Activated naive CD8-positive, alpha-beta T cell treated with anti-CD3 and anti-CD28 coated beads, Interleukin-2, amount 10 ng/mL, durations not matched to agents 7 days and 5 days (primary cell): ENCODE results near the gene SUPT20H. TPM values are rescaled to one million over a fixed set of nuclear protein-coding genes. Genes with fewer than 3 reads are reported as not detected.

Experiments used
- ATAC-seq: fragments of 150-1000 bp; cut with Tn5 transposase; one replicate; pipeline ENCODE4 v1.10.0; 2021; ENCODE audit warnings: low read depth, moderate library complexity
- POLR2A ChIA-PET: fragments of 350-600 bp; sonication (Branson Sonifier 250); formaldehyde crosslinking; loops from one replicate; lab custom pipeline; 2021; ENCODE audit warnings: antibody characterized with exemption; lab: Charles Lee
- DNase-seq: peaks from one replicate; pipeline ENCODE4 v3.0.0; 2021
- H3K27ac Mint-ChIP-seq: one replicate; pipeline ENCODE4 v1.8.0; 2022; ENCODE audit warnings: mild to moderate bottlenecking, mixed read lengths
- H3K27me3 Mint-ChIP-seq: one replicate; pipeline ENCODE4 v1.8.0; 2022; ENCODE audit warnings: mild to moderate bottlenecking, moderate library complexity, mixed read lengths
- H3K36me3 Mint-ChIP-seq: one replicate; pipeline ENCODE4 v1.8.0; 2021; ENCODE audit warnings: mild to moderate bottlenecking, mixed read lengths
- H3K4me1 Mint-ChIP-seq: one replicate; pipeline ENCODE4 v1.8.0; 2021; ENCODE audit warnings: mixed read lengths
- H3K4me3 Mint-ChIP-seq: one replicate; pipeline ENCODE4 v1.8.0; 2022; ENCODE audit warnings: mild to moderate bottlenecking, moderate library complexity, mixed read lengths
- H3K9me3 Mint-ChIP-seq: one replicate; pipeline ENCODE4 v1.8.0; 2021; ENCODE audit warnings: mixed read lengths
- total RNA-seq, 2 experiments: library from RNA; stranded (reverse); gene quantifications; one replicate each; pipeline ENCODE4 v1.2.3, GENCODE V29; 2021

SUPT20H gene
- total RNA-seq, 2 experiments from 2014 or later, result 79.6 to 88.4 TPM

DNA sequence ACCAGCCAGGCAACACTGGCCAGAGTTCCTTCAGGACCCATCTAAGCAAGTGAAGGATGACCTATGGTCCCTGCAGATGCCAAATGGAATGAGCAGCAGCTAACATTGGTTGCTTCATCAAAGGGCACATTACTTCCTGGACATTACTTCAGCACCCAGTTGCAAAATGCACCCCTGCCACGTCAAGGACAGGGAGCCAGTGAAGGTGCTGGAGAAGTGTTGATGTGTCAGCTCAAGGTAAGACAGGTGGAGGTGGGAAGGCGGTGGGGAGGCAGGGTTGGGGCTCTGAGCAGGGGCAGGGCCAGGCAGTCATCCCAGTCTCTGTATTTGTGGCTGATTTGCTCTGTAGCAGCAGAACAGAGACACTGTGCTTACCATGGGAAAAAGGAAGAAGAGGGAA, 31.4 kb upstream of the SUPT20H start:
- Mint-ChIP-seq H3K27me3 (peaks cover 3% of the 10 kb centered on the region), H3K4me3 (no peak overlapping the region), H3K9me3 (no peaks in the 10 kb centered on the region), H3K4me1 (no peaks in the 10 kb centered on the region), H3K36me3 (no peaks in the 10 kb centered on the region), H3K27ac (no peak overlapping the region)
- ATAC-seq, result no peak
- DNase-seq, result no peak
- POLR2A ChIA-PET, result no interaction called here

GRCh38 chr13:37089495-37089894, 30.0 kb upstream of the SUPT20H start:
- DNase-seq (no peak), ATAC-seq (no peak)
- no peak overlapping the region for H3K27ac Mint-ChIP-seq
- no peak overlapping the region for H3K4me3 Mint-ChIP-seq
- H3K27me3 Mint-ChIP-seq, result peaks cover 3% of the 10 kb centered on the region
- POLR2A ChIA-PET, result no interaction called here
- H3K4me1 Mint-ChIP-seq, result no peaks in the 10 kb centered on the region
- H3K36me3 Mint-ChIP-seq, result no peaks in the 10 kb centered on the region
- H3K9me3 Mint-ChIP-seq, result no peaks in the 10 kb centered on the region

DNA sequence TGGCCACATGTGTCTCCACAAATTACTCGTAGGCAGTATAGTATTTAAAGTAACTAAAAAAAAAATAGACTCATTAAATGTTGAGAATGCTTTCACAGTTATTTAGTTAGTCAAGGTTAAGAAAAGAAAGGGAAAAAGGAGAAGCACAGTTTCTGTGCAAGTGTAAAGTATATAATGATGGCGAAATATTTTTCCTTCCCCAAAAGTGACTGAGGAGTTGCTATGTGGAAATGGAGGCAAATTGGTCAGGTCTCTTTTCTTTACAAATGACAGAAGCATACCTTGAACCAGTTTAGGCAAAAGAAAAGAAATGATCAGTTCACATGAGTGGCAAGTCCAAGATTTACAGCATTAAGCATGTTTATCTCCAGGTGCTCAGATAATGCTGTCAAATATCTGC, 28.0 kb upstream of the SUPT20H start:
- no peaks in the 10 kb centered on the region for H3K36me3 Mint-ChIP-seq
- ATAC-seq, result no peak
- POLR2A ChIA-PET, result no interaction called here
- H3K9me3 Mint-ChIP-seq, result no peaks in the 10 kb centered on the region
- DNase-seq, result no peak
- no peaks in the 10 kb centered on the region for H3K4me1 Mint-ChIP-seq
- no peak overlapping the region for H3K27ac Mint-ChIP-seq
- H3K4me3 Mint-ChIP-seq, result no peak overlapping the region
- peaks cover 3% of the 10 kb centered on the region for H3K27me3 Mint-ChIP-seq

DNA sequence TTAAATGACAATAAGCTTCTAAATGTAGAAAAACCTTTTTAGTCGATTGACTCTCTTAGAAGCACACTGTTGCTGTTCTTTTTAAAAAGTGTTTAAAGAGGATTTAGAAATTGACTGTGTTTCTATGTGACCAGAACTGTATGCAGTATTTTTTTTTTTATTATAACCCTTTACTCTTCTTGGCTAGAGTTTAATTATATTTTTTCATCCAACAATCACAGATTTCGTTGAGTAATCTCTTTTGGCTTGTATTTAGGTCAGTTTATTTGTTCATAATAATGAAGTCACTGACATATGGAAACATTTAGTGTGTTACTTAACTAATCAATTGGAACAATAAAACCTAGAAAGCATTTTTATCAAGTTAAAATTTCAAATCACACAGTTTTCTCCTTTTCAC, 26.1 kb upstream of the SUPT20H start:
- Mint-ChIP-seq H3K4me1 (no peaks in the 10 kb centered on the region), H3K4me3 (no peak overlapping the region), H3K27ac (no peak overlapping the region), H3K27me3 (peaks cover 6% of the 10 kb centered on the region), H3K9me3 (no peaks in the 10 kb centered on the region), H3K36me3 (no peaks in the 10 kb centered on the region)
- POLR2A ChIA-PET, result no interaction called here
- ATAC-seq (no peak), DNase-seq (no peak)

DNA sequence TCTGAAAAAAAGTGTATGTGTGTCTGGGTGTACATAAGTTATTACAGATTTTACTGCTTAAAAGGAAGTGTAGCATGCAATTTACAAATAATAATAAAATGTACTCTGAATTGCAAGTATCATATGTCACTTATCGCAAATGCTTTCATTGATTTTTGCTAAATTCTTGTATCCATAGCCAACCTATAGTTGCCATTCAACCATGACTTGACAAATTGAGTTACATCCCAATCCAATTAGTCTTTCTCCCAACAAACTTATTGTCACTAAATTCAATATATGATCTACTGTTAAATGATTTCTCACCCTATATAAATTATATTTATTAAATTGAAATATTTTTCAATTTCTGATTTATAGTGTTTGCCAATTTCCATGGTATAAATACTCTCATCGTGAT, 17.3 kb upstream of the SUPT20H start:
- H3K36me3 Mint-ChIP-seq, result no peaks in the 10 kb centered on the region
- DNase-seq, result no peak
- no peak overlapping the region for H3K4me3 Mint-ChIP-seq
- H3K4me1 Mint-ChIP-seq, result no peaks in the 10 kb centered on the region
- H3K9me3 Mint-ChIP-seq, result no peaks in the 10 kb centered on the region
- H3K27me3 Mint-ChIP-seq, result peaks cover 4% of the 10 kb centered on the region
- no peak for ATAC-seq
- POLR2A ChIA-PET, result no interaction called here
- H3K27ac Mint-ChIP-seq, result no peak overlapping the region

DNA sequence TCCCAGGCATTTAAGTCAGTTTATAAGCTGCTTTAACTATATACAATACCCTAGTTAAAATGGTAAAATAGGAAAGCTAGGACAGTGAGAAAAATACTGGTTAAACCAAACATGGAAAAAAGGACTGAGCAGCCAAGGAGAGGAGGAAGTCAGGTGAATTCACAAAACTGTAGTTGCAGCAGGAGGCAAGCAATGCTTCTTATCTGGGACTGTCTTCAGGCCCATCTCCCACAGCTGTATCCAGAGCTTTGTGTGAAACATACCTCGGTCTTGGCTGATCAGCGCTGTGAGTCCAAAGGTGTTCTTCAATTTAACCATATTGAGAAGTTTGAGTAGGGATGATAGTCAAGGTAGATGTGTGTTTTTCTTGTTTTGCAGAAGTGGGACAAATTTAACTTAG, 15.7 kb upstream of the SUPT20H start:
- no peaks in the 10 kb centered on the region for H3K36me3 Mint-ChIP-seq
- ATAC-seq, result no peak
- H3K4me3 Mint-ChIP-seq, result no peak overlapping the region
- H3K9me3 Mint-ChIP-seq, result no peaks in the 10 kb centered on the region
- H3K4me1 Mint-ChIP-seq, result no peaks in the 10 kb centered on the region
- no peak overlapping the region for H3K27ac Mint-ChIP-seq
- peaks cover 2% of the 10 kb centered on the region for H3K27me3 Mint-ChIP-seq
- no peak for DNase-seq
- POLR2A ChIA-PET, result no interaction called here

DNA sequence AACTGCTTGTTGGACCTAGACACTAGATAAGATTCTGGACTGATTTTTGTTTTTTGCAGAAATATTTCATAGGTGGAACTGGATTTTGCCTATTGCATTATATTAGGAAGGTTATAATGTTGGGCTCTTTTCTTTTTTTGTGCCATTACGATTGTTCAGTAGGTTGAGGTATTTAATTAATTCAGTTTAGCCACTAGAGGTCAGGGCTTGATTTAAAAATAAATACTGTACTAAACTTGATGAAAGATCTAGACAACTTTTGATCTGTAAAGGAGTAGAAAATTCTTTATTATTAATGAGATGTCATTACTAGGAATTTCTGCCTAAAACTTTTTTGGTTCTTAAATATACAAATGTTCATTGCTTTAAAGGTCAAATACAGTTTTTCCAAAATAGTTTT, 15.2 kb upstream of the SUPT20H start:
- H3K27ac Mint-ChIP-seq, result no peak overlapping the region
- no peak for ATAC-seq
- H3K4me1 Mint-ChIP-seq, result no peaks in the 10 kb centered on the region
- POLR2A ChIA-PET, result no interaction called here
- H3K27me3 Mint-ChIP-seq, result peaks cover 2% of the 10 kb centered on the region
- no peak for DNase-seq
- no peak overlapping the region for H3K4me3 Mint-ChIP-seq
- no peaks in the 10 kb centered on the region for H3K36me3 Mint-ChIP-seq
- no peaks in the 10 kb centered on the region for H3K9me3 Mint-ChIP-seq

- Mint-ChIP-seq H3K27ac (no peak overlapping the region), H3K27me3 (peaks cover 2% of the 10 kb centered on the region), H3K4me3 (no peak overlapping the region), H3K36me3 (no peaks in the 10 kb centered on the region), H3K4me1 (no peaks in the 10 kb centered on the region), H3K9me3 (no peaks in the 10 kb centered on the region)
- no peak for ATAC-seq
- no peak for DNase-seq
- POLR2A ChIA-PET, result no interaction called here
Measured at GRCh38 chr13:37072024-37072423, 12.5 kb upstream of the SUPT20H start.

DNA sequence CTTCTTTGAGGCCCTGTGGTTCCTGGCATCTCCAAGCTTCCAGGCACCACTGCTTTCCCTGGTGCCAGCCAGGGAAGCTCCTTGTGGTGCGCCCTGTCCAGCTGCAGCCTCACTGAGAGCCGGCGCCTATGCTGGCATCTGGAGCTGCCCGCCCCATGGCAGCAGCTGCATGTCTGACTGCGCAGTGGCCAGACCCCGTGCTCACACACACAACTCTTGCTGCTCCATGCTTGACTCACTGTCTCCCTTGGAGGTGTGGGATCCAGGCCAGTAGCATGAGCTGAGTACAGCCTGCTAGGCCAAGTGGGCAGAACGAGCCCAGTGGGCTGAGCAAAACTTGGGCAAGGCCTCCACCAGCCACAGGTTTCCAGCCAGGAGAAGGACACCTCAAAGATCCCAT, 11.5 kb upstream of the SUPT20H start:
- H3K4me3 Mint-ChIP-seq, result no peak overlapping the region
- H3K4me1 Mint-ChIP-seq, result no peaks in the 10 kb centered on the region
- H3K27ac Mint-ChIP-seq, result no peak overlapping the region
- no peaks in the 10 kb centered on the region for H3K36me3 Mint-ChIP-seq
- peaks cover 2% of the 10 kb centered on the region for H3K27me3 Mint-ChIP-seq
- POLR2A ChIA-PET, result no interaction called here
- no peaks in the 10 kb centered on the region for H3K9me3 Mint-ChIP-seq
- no peak for DNase-seq
- ATAC-seq, result no peak

GRCh38 chr13:37070145-37070695, 10.7 kb upstream of the SUPT20H start:
- no peak for ATAC-seq
- H3K9me3 Mint-ChIP-seq, result no peaks in the 10 kb centered on the region
- H3K4me3 Mint-ChIP-seq, result no peak overlapping the region
- no peaks in the 10 kb centered on the region for H3K36me3 Mint-ChIP-seq
- H3K4me1 Mint-ChIP-seq, result no peaks in the 10 kb centered on the region
- no peak for DNase-seq
- H3K27ac Mint-ChIP-seq, result no peak overlapping the region
- peaks cover 2% of the 10 kb centered on the region for H3K27me3 Mint-ChIP-seq
- POLR2A ChIA-PET, result no interaction called here

GRCh38 chr13:37069597-37070103, 10.2 kb upstream of the SUPT20H start:
- Mint-ChIP-seq H3K27ac (no peak overlapping the region), H3K4me1 (no peaks in the 10 kb centered on the region), H3K4me3 (no peak overlapping the region), H3K27me3 (peaks cover 2% of the 10 kb centered on the region), H3K36me3 (no peaks in the 10 kb centered on the region), H3K9me3 (no peaks in the 10 kb centered on the region)
- ATAC-seq (no peak), DNase-seq (no peak)
- POLR2A ChIA-PET, result no interaction called here

DNA sequence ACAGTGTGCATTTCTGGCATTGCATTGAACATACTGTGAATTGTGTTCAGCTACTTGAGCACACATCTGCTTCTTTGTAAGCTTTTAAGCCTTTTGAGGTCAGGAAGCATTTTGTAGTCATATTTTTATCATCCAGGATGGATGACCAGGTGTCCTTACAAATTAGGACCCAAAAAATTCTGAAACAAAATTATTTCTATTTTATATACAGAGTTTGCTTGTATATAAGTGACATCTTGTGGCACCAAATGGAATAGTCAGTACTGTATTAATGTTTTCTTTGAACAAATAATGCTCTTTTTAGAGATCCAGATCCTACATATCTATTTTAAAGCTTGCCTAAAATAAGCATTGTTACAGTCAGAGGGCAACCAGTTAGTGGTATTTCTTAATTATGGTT, 9.5 kb upstream of the SUPT20H start:
- peaks cover 5% of the 10 kb centered on the region for H3K27me3 Mint-ChIP-seq
- H3K36me3 Mint-ChIP-seq, result no peaks in the 10 kb centered on the region
- no peaks in the 10 kb centered on the region for H3K4me1 Mint-ChIP-seq
- H3K9me3 Mint-ChIP-seq, result no peaks in the 10 kb centered on the region
- H3K4me3 Mint-ChIP-seq, result no peak overlapping the region
- POLR2A ChIA-PET, result no interaction called here
- ATAC-seq (no peak), DNase-seq (no peak)
- no peak overlapping the region for H3K27ac Mint-ChIP-seq

GRCh38 chr13:37067874-37068273, 8.4 kb upstream of the SUPT20H start:
- ATAC-seq, result no peak
- H3K4me1 Mint-ChIP-seq, result no peaks in the 10 kb centered on the region

GRCh38 chr13:37065890-37066526, 6.5 kb upstream of the SUPT20H start:
- no peak for DNase-seq
- Mint-ChIP-seq H3K36me3 (no peaks in the 10 kb centered on the region), H3K4me1 (no peaks in the 10 kb centered on the region), H3K4me3 (no peak overlapping the region), H3K9me3 (no peaks in the 10 kb centered on the region), H3K27ac (no peak overlapping the region), H3K27me3 (peaks cover 7% of the 10 kb centered on the region)
- ATAC-seq, result no peak
- POLR2A ChIA-PET, result no interaction called here

More at GRCh38 chr13:37067874-37068273, 8.4 kb upstream of the SUPT20H start:
- Mint-ChIP-seq H3K4me3 (no peak overlapping the region), H3K9me3 (no peaks in the 10 kb centered on the region), H3K27ac (no peak overlapping the region), H3K36me3 (no peaks in the 10 kb centered on the region), H3K27me3 (peaks cover 4% of the 10 kb centered on the region)
- POLR2A ChIA-PET, result no interaction called here
- DNase-seq, result no peak
